Cardiac muscle cell (in vitro differentiated cells and primary cell): ENCODE results near the gene AKT1S1. TPM values are rescaled to one million over a fixed set of nuclear protein-coding genes. Genes with fewer than 3 reads are reported as not detected.

Experiments
- DNase-seq, 2 donors: peaks; one replicate each; pipeline versions ENCODE4 v3.0.0 to v3.0.0-alpha.2; 2010 to 2017; ENCODE audit warnings: low read depth in 1 of 2, low spot score in 1 of 2
- H3K27ac ChIP-seq: fragments of 200-600 bp; sonication (generic); 2 replicates; pipeline ENCODE4 v1.5.1; 2016
- H3K27me3 ChIP-seq: fragments of 200-600 bp; sonication (generic); 2 replicates; pipeline ENCODE4 v1.6.0; 2016; ENCODE audit warnings: control low read depth
- H3K36me3 ChIP-seq: fragments of 200-600 bp; sonication (generic); 2 replicates; pipeline ENCODE4 v1.5.1; 2016; ENCODE audit warnings: control low read depth
- H3K4me1 ChIP-seq: fragments of 200-600 bp; sonication (generic); 2 replicates; pipeline ENCODE4 v1.8.1; 2017; ENCODE audit warnings: low read depth, mild to moderate bottlenecking, mixed run types
- H3K4me3 ChIP-seq: fragments of 200-600 bp; sonication (generic); 2 replicates; pipeline ENCODE4 v1.5.1; 2016; ENCODE audit warnings: mild to moderate bottlenecking
- H3K9me3 ChIP-seq: fragments of 200-600 bp; sonication (generic); 2 replicates; pipeline ENCODE4 v1.5.1; 2017; ENCODE audit warnings: low read depth, mild to moderate bottlenecking, control low read depth
- polyA plus RNA-seq: library from polyadenylated mRNA; unstranded; fragments of >200 nt; fragmentation: Nextera tagmentation; extraction: Ambion mirVana; gene quantifications from 2 replicates; pipeline ENCODE4 v1.2.1, GENCODE V29; 2016
- total RNA-seq: library from RNA; depleted of rRNA; stranded (reverse); fragments of >200 nt; gene quantifications from 2 replicates; pipeline ENCODE4 v1.2.3, GENCODE V29; 2016
- TF ChIP-seq, protein P1 (sequence below): IDR thresholded peaks from 2 replicates; pipeline ENCODE4 v1.5.1; 2012; ENCODE audit warnings: low read depth, mild to moderate bottlenecking, low read length

The AKT1S1 gene
- total and polyA plus RNA-seq, 2 experiments from 2014 or later, result 27.5 to 66.2 TPM

DNA sequence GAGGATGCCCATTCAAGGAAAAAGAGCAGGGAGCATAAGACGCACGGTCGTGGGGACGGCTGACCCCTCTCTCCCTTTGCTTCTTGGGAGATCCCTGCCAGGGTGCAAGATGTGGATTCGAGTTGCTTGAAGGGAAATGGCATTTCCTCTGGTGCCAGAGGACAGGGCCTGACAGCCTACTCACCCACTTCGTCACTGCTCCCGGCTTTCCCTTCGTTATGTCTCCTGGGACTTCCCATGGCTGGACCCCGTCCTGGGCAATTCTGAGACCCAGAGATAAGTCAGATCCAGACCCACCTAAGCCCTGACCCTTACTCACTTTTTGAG lies 1.6 kb upstream of the AKT1S1 start:
- TF ChIP-seq, protein P1, sequence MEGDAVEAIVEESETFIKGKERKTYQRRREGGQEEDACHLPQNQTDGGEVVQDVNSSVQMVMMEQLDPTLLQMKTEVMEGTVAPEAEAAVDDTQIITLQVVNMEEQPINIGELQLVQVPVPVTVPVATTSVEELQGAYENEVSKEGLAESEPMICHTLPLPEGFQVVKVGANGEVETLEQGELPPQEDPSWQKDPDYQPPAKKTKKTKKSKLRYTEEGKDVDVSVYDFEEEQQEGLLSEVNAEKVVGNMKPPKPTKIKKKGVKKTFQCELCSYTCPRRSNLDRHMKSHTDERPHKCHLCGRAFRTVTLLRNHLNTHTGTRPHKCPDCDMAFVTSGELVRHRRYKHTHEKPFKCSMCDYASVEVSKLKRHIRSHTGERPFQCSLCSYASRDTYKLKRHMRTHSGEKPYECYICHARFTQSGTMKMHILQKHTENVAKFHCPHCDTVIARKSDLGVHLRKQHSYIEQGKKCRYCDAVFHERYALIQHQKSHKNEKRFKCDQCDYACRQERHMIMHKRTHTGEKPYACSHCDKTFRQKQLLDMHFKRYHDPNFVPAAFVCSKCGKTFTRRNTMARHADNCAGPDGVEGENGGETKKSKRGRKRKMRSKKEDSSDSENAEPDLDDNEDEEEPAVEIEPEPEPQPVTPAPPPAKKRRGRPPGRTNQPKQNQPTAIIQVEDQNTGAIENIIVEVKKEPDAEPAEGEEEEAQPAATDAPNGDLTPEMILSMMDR, result no peak
- Histone ChIP-seq H3K4me1 (no peaks in the 10 kb centered on the region), H3K27me3 (no peaks in the 10 kb centered on the region), H3K4me3 (peak overlapping the region; percentile 55), H3K36me3 (peaks cover 26% of the 10 kb centered on the region), H3K27ac (no peak overlapping the region), H3K9me3 (no peaks in the 10 kb centered on the region)
- no peak for DNase-seq

DNA sequence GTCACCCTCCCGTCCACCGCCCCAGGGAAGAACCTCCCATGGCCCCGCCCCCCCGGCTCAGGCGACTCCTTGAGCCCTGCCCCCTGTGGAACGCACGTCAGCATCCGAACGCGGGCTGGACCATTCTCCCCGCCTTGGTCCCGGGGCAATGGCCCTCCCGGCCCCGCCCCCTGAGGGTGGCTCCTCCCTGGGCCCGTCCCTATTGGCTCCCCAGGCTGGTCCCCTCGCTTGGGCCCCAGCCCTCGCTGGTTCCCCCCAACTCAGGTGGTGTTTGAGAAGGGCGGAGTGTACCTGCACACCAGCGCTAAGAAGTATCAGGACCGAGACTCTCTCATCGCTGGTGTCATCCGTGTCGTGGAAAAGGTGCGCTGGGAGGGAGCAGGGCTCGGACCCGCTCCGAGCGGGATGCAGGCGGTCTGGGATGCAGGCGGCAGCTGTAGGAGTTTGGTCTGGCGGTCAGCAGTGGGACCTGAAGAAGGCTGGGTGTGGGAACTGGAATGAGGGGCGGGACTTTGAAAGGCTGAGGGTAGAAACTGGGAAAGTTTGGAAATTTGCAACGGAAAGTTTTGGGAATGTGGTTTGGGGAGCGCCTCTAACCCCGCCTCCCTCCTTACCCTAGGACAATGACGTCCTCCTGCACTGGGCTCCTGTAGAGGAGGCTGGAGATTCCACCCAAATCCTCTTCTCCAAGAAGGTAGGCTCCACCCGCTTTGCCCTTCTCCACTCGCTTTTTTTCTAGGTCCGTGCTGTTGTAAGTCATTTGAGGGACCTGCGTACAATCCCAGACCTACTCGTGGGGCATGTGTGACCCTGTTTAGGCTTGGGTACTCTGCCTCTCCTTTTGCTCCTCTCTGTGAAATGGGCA lies 956 bp upstream of the AKT1S1 start:
- DNase-seq, result peak; percentile 98 to 99
- Histone ChIP-seq H3K9me3 (no peaks in the 10 kb centered on the region), H3K4me3 (peak overlapping the region; percentile 55), H3K27ac (peak overlapping the region; percentile 99), H3K36me3 (peaks cover 22% of the 10 kb centered on the region), H3K27me3 (no peaks in the 10 kb centered on the region), H3K4me1 (no peaks in the 10 kb centered on the region)
- TF ChIP-seq, protein P1, result no peak

DNA sequence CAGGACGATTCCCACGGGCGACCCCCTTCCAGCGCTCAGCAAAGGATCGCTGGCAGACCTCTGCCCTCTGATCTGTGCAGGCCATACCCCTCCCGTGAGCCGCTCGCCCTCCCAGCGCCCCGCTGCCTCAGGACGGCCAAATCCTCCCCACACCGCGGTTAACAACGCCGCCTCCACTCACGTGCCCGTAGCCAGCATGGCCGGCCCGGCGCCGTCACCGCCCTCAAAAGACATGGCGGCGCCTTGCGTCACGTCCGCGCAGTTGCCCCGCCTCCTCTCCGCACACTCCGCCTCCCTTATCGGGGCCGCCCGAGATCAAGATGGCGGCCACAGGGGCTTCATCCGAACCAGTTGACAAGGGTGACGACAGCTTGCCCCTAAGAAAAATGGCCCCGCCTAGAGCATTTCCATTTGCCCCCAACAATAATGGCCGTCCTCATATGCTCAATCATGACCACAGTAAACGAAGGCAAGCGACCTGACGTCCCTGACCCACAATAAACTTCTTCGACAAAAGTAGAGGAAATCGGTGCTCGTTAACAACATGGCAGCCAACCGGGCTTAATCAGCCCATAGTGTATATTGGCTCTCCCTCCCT lies 634 bp downstream of the AKT1S1 start:
- no peaks in the 10 kb centered on the region for H3K9me3 ChIP-seq
- H3K27me3 ChIP-seq, result no peaks in the 10 kb centered on the region
- H3K4me1 ChIP-seq, result no peaks in the 10 kb centered on the region
- H3K4me3 ChIP-seq, result peak overlapping the region; percentile 76
- DNase-seq, result peak; percentile 99 to 100
- TF ChIP-seq, protein P1, result no peak
- peak overlapping the region; percentile 99 for H3K27ac ChIP-seq
- peaks cover 10% of the 10 kb centered on the region for H3K36me3 ChIP-seq

DNA sequence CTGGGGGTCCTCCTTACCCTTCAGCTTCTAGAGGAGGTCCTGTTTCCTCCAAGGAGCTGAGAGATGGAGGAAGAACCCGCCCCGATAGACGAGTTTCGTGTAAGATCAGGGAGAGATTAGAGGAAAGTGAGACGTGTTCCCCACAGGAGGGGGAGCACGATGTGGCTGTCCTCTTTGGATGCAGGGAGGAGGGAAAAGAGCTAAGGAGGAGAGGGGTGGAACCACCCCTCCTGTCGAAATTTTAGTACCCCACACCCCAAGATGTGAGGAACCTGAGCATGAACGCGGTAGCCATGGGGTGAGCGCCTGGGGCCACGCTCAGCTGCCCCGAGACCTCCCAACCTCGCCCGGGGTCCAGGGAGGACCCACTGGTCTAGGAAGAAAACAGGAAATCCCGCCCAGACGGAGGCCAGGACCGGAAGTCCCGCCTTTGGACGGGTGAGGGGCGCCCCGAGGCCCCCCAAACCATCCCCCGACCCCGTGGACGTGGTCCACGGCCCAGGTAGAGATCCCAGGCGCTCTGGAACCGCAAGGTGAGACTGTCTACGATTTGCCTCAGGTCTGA lies 1.2 kb downstream of the AKT1S1 start:
- Histone ChIP-seq H3K9me3 (no peaks in the 10 kb centered on the region), H3K27ac (peak overlapping the region; percentile 99), H3K4me1 (no peaks in the 10 kb centered on the region), H3K27me3 (no peaks in the 10 kb centered on the region), H3K36me3 (peaks cover 10% of the 10 kb centered on the region), H3K4me3 (peak overlapping the region; percentile 76)
- TF ChIP-seq, protein P1, result no peak
- peak; percentile 51 to 68 for DNase-seq

DNA sequence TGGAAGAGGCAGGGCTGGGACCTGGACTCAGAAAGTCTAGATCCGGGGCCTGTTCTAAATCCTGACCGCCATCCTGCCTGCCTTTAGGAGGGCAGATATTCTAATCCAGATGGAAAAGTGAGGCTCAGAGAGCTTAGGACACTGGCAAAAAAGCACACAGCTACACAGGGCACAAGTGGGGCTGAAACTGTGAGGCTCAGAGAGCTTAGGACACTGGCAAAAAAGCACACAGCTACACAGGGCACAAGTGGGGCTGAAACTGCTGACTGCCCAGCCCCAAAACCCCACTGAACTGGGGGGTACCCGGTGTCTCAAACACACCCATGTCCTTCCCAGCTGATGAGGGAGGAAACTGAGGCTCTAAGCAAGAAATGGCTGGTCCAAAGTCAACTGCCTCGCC lies 2.0 kb downstream of the AKT1S1 start:
- H3K36me3 ChIP-seq, result peaks cover 3% of the 10 kb centered on the region
- no peak for DNase-seq
- TF ChIP-seq, protein P1, result no peak
- peak overlapping the region; percentile 99 for H3K27ac ChIP-seq
- H3K9me3 ChIP-seq, result no peaks in the 10 kb centered on the region
- no peaks in the 10 kb centered on the region for H3K4me1 ChIP-seq
- H3K27me3 ChIP-seq, result no peaks in the 10 kb centered on the region
- H3K4me3 ChIP-seq, result peak overlapping the region; percentile 76
